Naive thymus-derived CD4-positive, alpha-beta T cell (primary cell): ENCODE measurements around the gene CUTC. TPM values are rescaled to one million over a fixed set of nuclear protein-coding genes. Genes with fewer than 3 reads are reported as not detected.

Source experiments
- ATAC-seq: fragments of 150-1000 bp; cut with Tn5 transposase; 2 replicates; pipeline ENCODE4 v1.10.0; 2021; ENCODE audit warnings: mild to moderate bottlenecking, moderate library complexity
- CTCF ChIA-PET: fragments of 350-600 bp; sonication (Branson Sonifier 250); formaldehyde crosslinking; loops from one replicate; lab custom pipeline; 2021; ENCODE audit warnings: antibody characterized with exemption; lab: Charles Lee
- POLR2A ChIA-PET: fragments of 350-600 bp; sonication (Branson Sonifier 250); formaldehyde crosslinking; loops from one replicate; lab custom pipeline; 2021; ENCODE audit warnings: antibody characterized with exemption, inconsistent platforms; lab: Charles Lee
- DNase-seq, 9 donors: peaks; one replicate each; pipeline versions ENCODE4 v3.0.0 to v3.0.0-alpha.2; 2020 to 2022; ENCODE audit warnings: mixed read lengths in 1 of 9
- H3K27ac ChIP-seq: one replicate; pipeline ENCODE4 v1.7.0; 2013; ENCODE audit warnings: mild to moderate bottlenecking, low read depth, low read length, moderate library complexity
- H3K27me3 ChIP-seq, 2 donors: one replicate each; pipeline ENCODE4 v1.7.0; 2013; ENCODE audit warnings: low read length in 2 of 2, mild to moderate bottlenecking in 2 of 2, moderate library complexity in 2 of 2; ENCODE audit not compliant: control insufficient read depth in 2 of 2, insufficient read depth in 2 of 2
- H3K36me3 ChIP-seq, 3 experiments: 1 replicate in 2 of 3; 2 replicates in 1 of 3; pipeline ENCODE4 v1.7.0; 2013; ENCODE audit warnings: low read length in 3 of 3, mild to moderate bottlenecking in 3 of 3, moderate library complexity in 1 of 3; ENCODE audit not compliant: insufficient read depth in 3 of 3, control insufficient read depth in 2 of 3
- H3K4me1 ChIP-seq, 2 donors: one replicate each; pipeline ENCODE4 v1.7.0; 2013; ENCODE audit warnings: low read length in 2 of 2, mild to moderate bottlenecking in 2 of 2, moderate library complexity in 1 of 2; ENCODE audit not compliant: control insufficient read depth in 2 of 2, insufficient read depth in 2 of 2
- H3K4me3 ChIP-seq: 2 replicates; pipeline ENCODE4 v1.7.0; 2013; ENCODE audit warnings: mild to moderate bottlenecking, low read length
- H3K9me3 ChIP-seq, 3 experiments: 1 replicate in 2 of 3; 2 replicates in 1 of 3; pipeline ENCODE4 v1.7.0; 2013; ENCODE audit warnings: low read length in 3 of 3; ENCODE audit not compliant: control insufficient read depth in 2 of 3
- H3K27ac Mint-ChIP-seq, 9 donors: one replicate each; pipeline ENCODE4 v1.8.0; 2020 to 2022; ENCODE audit warnings: mixed read lengths in 9 of 9, mild to moderate bottlenecking in 8 of 9, moderate library complexity in 5 of 9, inconsistent platforms in 2 of 9
- H3K27me3 Mint-ChIP-seq, 5 donors: one replicate each; pipeline ENCODE4 v1.8.0; 2021 to 2022; ENCODE audit warnings: mixed read lengths in 5 of 5, mild to moderate bottlenecking in 1 of 5
- H3K36me3 Mint-ChIP-seq, 5 donors: one replicate each; pipeline ENCODE4 v1.8.0; 2020 to 2022; ENCODE audit warnings: mixed read lengths in 5 of 5, mild to moderate bottlenecking in 3 of 5, inconsistent platforms in 1 of 5
- H3K4me1 Mint-ChIP-seq, 7 donors: one replicate each; pipeline ENCODE4 v1.8.0; 2020 to 2022; ENCODE audit warnings: mixed read lengths in 7 of 7, mild to moderate bottlenecking in 3 of 7, inconsistent platforms in 1 of 7
- H3K4me3 Mint-ChIP-seq, 10 donors: one replicate each; pipeline ENCODE4 v1.8.0; 2020 to 2022; ENCODE audit warnings: mild to moderate bottlenecking in 10 of 10, mixed read lengths in 10 of 10, moderate library complexity in 6 of 10, inconsistent platforms in 2 of 10
- H3K9me3 Mint-ChIP-seq, 11 donors: one replicate each; pipeline ENCODE4 v1.8.0; 2020 to 2022; ENCODE audit warnings: mixed read lengths in 11 of 11, mild to moderate bottlenecking in 4 of 11, inconsistent platforms in 1 of 11, moderate library complexity in 1 of 11
- intact Hi-C, 2 donors: fragments of 100-400 bp; cut with micrococcal nuclease; formaldehyde crosslinking; loops; one replicate each; pipeline ENCODE4 v1.15.1; 2023
- polyA plus RNA-seq, 2 donors: library from polyadenylated mRNA; unstranded; fragments of 300-500 nt; fragmentation: Illumina TruSeq; gene quantifications; one replicate each; pipeline ENCODE4 v1.2.3, GENCODE V29; 2021
- total RNA-seq, 6 experiments: library from RNA in 5 of 6; stranded (reverse) in 5 of 6; gene quantifications; 1 replicate in 5 of 6; 2 replicates in 1 of 6; pipeline ENCODE4 v1.2.3 and lab custom pipeline; 2021 to 2026

The CUTC gene
- total and polyA plus RNA-seq, 7 experiments from 2014 or later: 19.3 to 75.1 (median 36.8) TPM

DNA sequence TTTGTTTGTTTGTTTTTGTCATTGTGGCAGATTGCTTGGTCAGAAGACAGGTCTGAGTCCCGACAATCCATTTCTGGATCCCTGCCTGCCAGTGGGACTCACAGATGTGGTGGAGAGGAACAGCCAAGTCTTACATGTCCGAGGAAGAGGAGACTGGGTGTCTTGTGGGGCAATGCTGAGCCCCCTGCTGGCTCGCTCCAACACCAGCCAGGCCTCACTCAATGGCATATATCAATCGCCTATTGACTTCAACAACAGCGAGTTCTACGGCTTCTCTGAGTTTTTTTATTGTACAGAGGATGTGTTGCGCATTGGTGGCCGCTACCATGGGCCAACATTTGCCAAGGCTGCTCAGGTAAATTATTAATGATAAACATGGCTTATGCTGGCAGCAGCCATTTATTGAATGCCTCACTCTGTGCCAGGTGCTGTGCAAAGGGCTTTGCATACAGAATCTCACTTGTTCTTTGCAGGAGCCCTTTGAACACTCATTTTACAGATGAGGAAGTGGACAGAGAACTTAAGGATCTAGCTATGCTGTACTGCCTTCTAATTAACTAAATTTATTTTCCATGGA lies 33.4 kb upstream of the CUTC start:
- Mint-ChIP-seq H3K27ac (no peak overlapping the region), H3K9me3 (no peaks in the 10 kb centered on the region), H3K4me1 (peaks cover 0 to 2% (median 0%) of the 10 kb centered on the region in 7 donors), H3K27me3 (no peaks in the 10 kb centered on the region), H3K36me3 (peaks cover 16 to 50% (median 21%) of the 10 kb centered on the region in 5 donors), H3K4me3 (no peak overlapping the region)
- H3K36me3 ChIP-seq: peaks cover 3 to 45% (median 4%) of the 10 kb centered on the region in 3 experiments
- peak in 1 of 9 donors; percentile 4 for DNase-seq
- POLR2A ChIA-PET: no interaction called here
- H3K4me1 ChIP-seq: no peaks in the 10 kb centered on the region
- no peaks in the 10 kb centered on the region for H3K9me3 ChIP-seq
- H3K27ac ChIP-seq: no peak overlapping the region
- CTCF ChIA-PET: interaction anchor here (1.2 kb wide), 1 partner anchor 8 kb away, joined by 4 read pairs; no protein-coding TSS in a partner anchor
- no peak overlapping the region for H3K4me3 ChIP-seq
- no peaks in the 10 kb centered on the region for H3K27me3 ChIP-seq
- intact Hi-C loops: no loop called here
- ATAC-seq: no peak

DNA sequence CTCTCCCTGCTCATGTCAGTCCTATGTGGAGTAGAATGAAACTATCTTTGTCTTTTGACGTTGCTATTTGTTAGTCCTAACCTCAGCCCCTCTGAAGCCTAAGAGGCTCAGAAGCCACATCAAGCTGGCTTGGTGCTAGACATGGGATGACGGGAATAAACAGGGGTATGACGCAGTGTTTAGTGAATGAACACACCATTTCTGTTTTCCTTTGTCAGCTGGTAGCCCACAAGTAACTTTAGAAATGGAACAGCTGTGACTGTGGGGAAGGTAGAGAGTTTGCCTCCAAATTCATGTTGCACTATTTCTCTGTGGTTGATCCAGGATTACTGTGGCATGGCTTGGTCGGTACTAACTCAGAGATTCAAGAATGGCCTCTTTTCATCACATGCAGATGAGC lies 31.4 kb upstream of the CUTC start:
- ATAC-seq: no peak

GRCh38 chr10:99708428-99709012 lies 23.5 kb upstream of the CUTC start:
- no peaks in the 10 kb centered on the region for H3K27me3 ChIP-seq
- intact Hi-C loops: no loop called here
- H3K27me3 Mint-ChIP-seq: no peaks in the 10 kb centered on the region
- peaks cover 0 to 33% (median 0%) of the 10 kb centered on the region in 3 experiments for H3K36me3 ChIP-seq
- no peak for ATAC-seq
- ChIA-PET CTCF (interaction anchor here (0.6 kb wide), 1 partner anchor 320 kb away, joined by 3 read pairs; no protein-coding TSS in a partner anchor), POLR2A (no interaction called here)
- no peaks in the 10 kb centered on the region for H3K4me1 Mint-ChIP-seq
- H3K4me3 ChIP-seq: no peak overlapping the region
- H3K36me3 Mint-ChIP-seq: peaks cover 0 to 28% (median 6%) of the 10 kb centered on the region in 5 donors
- no peak overlapping the region for H3K4me3 Mint-ChIP-seq
- no peaks in the 10 kb centered on the region for H3K9me3 ChIP-seq
- H3K27ac ChIP-seq: no peak overlapping the region
- H3K27ac Mint-ChIP-seq: peak overlapping the region in 1 of 9 donors; percentile 7
- no peak for DNase-seq
- no peaks in the 10 kb centered on the region for H3K4me1 ChIP-seq
- H3K9me3 Mint-ChIP-seq: no peaks in the 10 kb centered on the region

More for the DNA sequence above, 31.4 kb upstream of the CUTC start:
- no peak for DNase-seq
- Histone ChIP-seq H3K36me3 (peaks cover 3 to 56% (median 4%) of the 10 kb centered on the region in 3 experiments), H3K4me3 (no peak overlapping the region), H3K27ac (no peak overlapping the region), H3K4me1 (no peaks in the 10 kb centered on the region), H3K9me3 (no peaks in the 10 kb centered on the region), H3K27me3 (no peaks in the 10 kb centered on the region)
- ChIA-PET CTCF (no interaction called here), POLR2A (no interaction called here)
- H3K36me3 Mint-ChIP-seq: peaks cover 16 to 57% (median 21%) of the 10 kb centered on the region in 5 donors
- peak overlapping the region in 1 of 9 donors; percentile 28 for H3K27ac Mint-ChIP-seq
- H3K4me1 Mint-ChIP-seq: peaks cover 0 to 2% (median 0%) of the 10 kb centered on the region in 7 donors
- no peak overlapping the region for H3K4me3 Mint-ChIP-seq
- no peaks in the 10 kb centered on the region for H3K9me3 Mint-ChIP-seq
- H3K27me3 Mint-ChIP-seq: no peaks in the 10 kb centered on the region
- intact Hi-C loops: no loop called here

DNA sequence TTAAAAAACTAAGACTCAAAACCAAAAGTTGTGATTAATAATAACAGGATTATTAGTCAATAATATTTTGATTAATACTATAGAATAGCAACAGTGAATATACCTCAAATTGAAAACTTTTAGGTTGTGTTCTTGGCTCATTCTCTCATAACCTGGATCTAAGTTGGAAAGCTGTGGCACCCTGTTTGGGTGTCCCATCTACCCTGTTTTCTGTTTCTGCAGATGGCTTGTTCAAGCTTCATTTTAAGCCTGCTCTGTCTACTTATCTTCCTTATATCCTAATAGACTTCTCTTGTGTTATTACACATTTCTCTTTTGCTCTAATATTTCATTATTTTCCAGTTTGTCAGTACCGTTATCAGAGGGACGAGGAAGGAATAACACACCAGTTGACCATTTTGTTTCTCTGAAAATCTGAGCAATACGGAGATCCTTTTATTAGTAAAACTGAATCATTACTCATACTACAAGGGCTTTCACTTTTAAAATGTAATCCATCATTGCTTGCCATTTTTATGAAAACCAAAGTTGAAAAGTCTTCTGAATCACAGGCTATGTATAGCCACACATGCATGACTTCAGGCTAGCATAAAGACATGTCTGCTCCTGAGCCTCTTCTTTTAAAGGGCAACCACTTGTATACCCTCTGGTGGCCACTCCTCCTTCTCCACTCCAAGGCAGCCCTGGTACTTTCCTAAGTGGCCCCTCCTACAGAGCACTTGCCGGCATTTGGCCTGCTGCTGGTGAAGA lies 22.4 kb upstream of the CUTC start:
- Histone ChIP-seq H3K9me3 (no peaks in the 10 kb centered on the region), H3K4me1 (no peaks in the 10 kb centered on the region), H3K27ac (no peak overlapping the region), H3K4me3 (no peak overlapping the region), H3K36me3 (peaks cover 0 to 31% (median 0%) of the 10 kb centered on the region in 3 experiments), H3K27me3 (no peaks in the 10 kb centered on the region)
- peaks cover 0 to 23% (median 3%) of the 10 kb centered on the region in 5 donors for H3K36me3 Mint-ChIP-seq
- H3K27me3 Mint-ChIP-seq: no peaks in the 10 kb centered on the region
- intact Hi-C loops: loop anchor here in 1 of 2 donors (2.0 to 5.0 kb wide), 3 partner anchors 79 to 317 kb away; no protein-coding TSS in a partner anchor
- H3K4me1 Mint-ChIP-seq: no peaks in the 10 kb centered on the region
- no peak overlapping the region for H3K4me3 Mint-ChIP-seq
- ChIA-PET POLR2A (no interaction called here), CTCF (interaction anchor here (1.1 kb wide), 1 partner anchor 274 kb away, joined by 6 read pairs; no protein-coding TSS in a partner anchor)
- no peak overlapping the region for H3K27ac Mint-ChIP-seq
- no peaks in the 10 kb centered on the region for H3K9me3 Mint-ChIP-seq
- ATAC-seq (no peak), DNase-seq (no peak)

GRCh38 chr10:99711129-99711719 lies 20.8 kb upstream of the CUTC start:
- POLR2A ChIA-PET: no interaction called here
- Mint-ChIP-seq H3K36me3 (peaks cover 1 to 23% (median 3%) of the 10 kb centered on the region in 5 donors), H3K27ac (no peak overlapping the region), H3K4me1 (no peaks in the 10 kb centered on the region), H3K9me3 (no peaks in the 10 kb centered on the region), H3K27me3 (no peaks in the 10 kb centered on the region), H3K4me3 (no peak overlapping the region)
- DNase-seq: peak in 6 of 9 donors; percentile 8 to 43 (median 34)
- H3K36me3 ChIP-seq: peaks cover 0 to 41% (median 0%) of the 10 kb centered on the region in 3 experiments
- no peak overlapping the region for H3K4me3 ChIP-seq
- H3K9me3 ChIP-seq: no peaks in the 10 kb centered on the region
- ATAC-seq: peak; percentile 81
- H3K27ac ChIP-seq: no peak overlapping the region
- no peaks in the 10 kb centered on the region for H3K4me1 ChIP-seq
- CTCF ChIA-PET: interaction anchor here (0.7 to 1.1 kb wide), 3 partner anchors 105 to 281 kb away, joined by 3 to 6 read pairs (median 3); partner anchors contain the start of gene GOT1
- intact Hi-C loops: loop anchor here (1.0 to 5.0 kb wide), 7 partner anchors 80 to 319 kb away; no protein-coding TSS in a partner anchor
- H3K27me3 ChIP-seq: no peaks in the 10 kb centered on the region

GRCh38 chr10:99714446-99714845 lies 17.6 kb upstream of the CUTC start:
- no peak for DNase-seq
- H3K36me3 ChIP-seq: peaks cover 3 to 73% (median 7%) of the 10 kb centered on the region in 3 experiments
- H3K4me3 ChIP-seq: no peak overlapping the region
- H3K36me3 Mint-ChIP-seq: peaks cover 12 to 33% (median 15%) of the 10 kb centered on the region in 5 donors
- no peaks in the 10 kb centered on the region for H3K27me3 Mint-ChIP-seq
- no peak for ATAC-seq
- no peak overlapping the region for H3K27ac ChIP-seq
- no peak overlapping the region for H3K4me3 Mint-ChIP-seq
- CTCF ChIA-PET: interaction anchor here (0.7 kb wide), 1 partner anchor 12 kb away, joined by 5 read pairs; no protein-coding TSS in a partner anchor
- no peaks in the 10 kb centered on the region for H3K27me3 ChIP-seq
- intact Hi-C loops: loop anchor here in 1 of 2 donors (5.0 kb wide), 1 partner anchor 97 kb away; no protein-coding TSS in a partner anchor
- POLR2A ChIA-PET: no interaction called here
- peak overlapping the region in 1 of 9 donors; percentile 51 for H3K27ac Mint-ChIP-seq
- H3K4me1 ChIP-seq: no peaks in the 10 kb centered on the region
- no peaks in the 10 kb centered on the region for H3K9me3 ChIP-seq
- H3K9me3 Mint-ChIP-seq: no peaks in the 10 kb centered on the region
- H3K4me1 Mint-ChIP-seq: no peaks in the 10 kb centered on the region
